HEK293 (cell line): Measurements from ENCODE around the gene RAET1E.

Source experiments
- CTCF ChIA-PET: fragments of 350-600 bp; formaldehyde crosslinking; extraction: SDS; loops from one replicate; lab custom pipeline; 2021; ENCODE audit warnings: antibody characterized with exemption; lab: Yijun Ruan, JAX
- POLR2A ChIA-PET: fragments of 300-600 bp; formaldehyde crosslinking; extraction: SDS; loops from one replicate; lab custom pipeline; 2020; ENCODE audit warnings: antibody characterized with exemption, inconsistent platforms; lab: Yijun Ruan, JAX
- H3K27ac ChIP-seq: fragments of 200-500 bp; sonication (Bioruptor generic); 2 replicates; pipeline ENCODE4 v1.5.1; 2014; ENCODE audit warnings: low read depth, low read length, control low read depth, inconsistent platforms; ENCODE audit errors: extremely low read depth
- H3K36me3 ChIP-seq, 2 experiments: fragments of 200-500 bp in 1 of 2; sonication (Bioruptor generic) in 1 of 2; 1 replicate in 1 of 2; 2 replicates in 1 of 2; pipeline ENCODE4 v1.5.1; 2014 to 2017; ENCODE audit warnings: inconsistent platforms in 2 of 2, low read length in 2 of 2; ENCODE audit not compliant: control insufficient read depth in 2 of 2, insufficient read depth in 1 of 2
- H3K4me1 ChIP-seq: fragments of 200-500 bp; sonication (Bioruptor generic); 2 replicates; pipeline ENCODE4 v1.5.1; 2014; ENCODE audit warnings: mild to moderate bottlenecking, low read length, inconsistent platforms; ENCODE audit not compliant: control insufficient read depth, insufficient read depth
- H3K4me3 ChIP-seq: 2 replicates; pipeline ENCODE4 v1.5.1; 2011; ENCODE audit warnings: low read depth, mild to moderate bottlenecking, control low read depth, low read length, moderate library complexity
- H3K9me3 ChIP-seq: fragments of 200-500 bp; sonication (Bioruptor generic); 2 replicates; pipeline ENCODE4 v1.5.1; 2014; ENCODE audit warnings: low read depth, low read length, inconsistent platforms; ENCODE audit not compliant: control insufficient read depth, insufficient read depth
- FEZF1 ChIP-seq: fragments of 450-650 bp; formaldehyde crosslinking; IDR thresholded peaks from 2 replicates; pipeline ENCODE4 v1.5.1; 2016; ENCODE audit warnings: missing biosample characterization, missing genetic modification characterization
- KLF17 ChIP-seq: fragments of 450-650 bp; formaldehyde crosslinking; IDR thresholded peaks from 2 replicates; pipeline ENCODE4 v1.5.1; 2016; ENCODE audit warnings: missing biosample characterization, missing genetic modification characterization
- KLF8 ChIP-seq: fragments of 450-650 bp; formaldehyde crosslinking; IDR thresholded peaks from 2 replicates; pipeline ENCODE4 v1.5.1; 2016; ENCODE audit warnings: missing biosample characterization, missing genetic modification characterization
- MZF1 ChIP-seq: fragments of 450-650 bp; formaldehyde crosslinking; IDR thresholded peaks from 2 replicates; pipeline ENCODE4 v1.5.1; 2017; ENCODE audit warnings: missing biosample characterization, missing genetic modification characterization, borderline replicate concordance
- SCRT2 ChIP-seq: fragments of 450-650 bp; formaldehyde crosslinking; IDR thresholded peaks from 2 replicates; pipeline ENCODE4 v1.5.1; 2016; ENCODE audit warnings: missing biosample characterization, missing genetic modification characterization
- TRIM28 ChIP-seq: IDR thresholded peaks from 2 replicates; pipeline ENCODE4 v1.6.1; 2011; ENCODE audit warnings: low read length, control low read depth, borderline replicate concordance
- YY2 ChIP-seq: fragments of 450-650 bp; formaldehyde crosslinking; IDR thresholded peaks from 2 replicates; pipeline ENCODE4 v1.5.1; 2016; ENCODE audit warnings: missing biosample characterization, missing genetic modification characterization
- ZBTB11 ChIP-seq: fragments of 450-650 bp; formaldehyde crosslinking; conservative IDR thresholded peaks from 2 replicates; pipeline ENCODE4 v1.5.1; 2016; ENCODE audit warnings: low read depth, missing biosample characterization, missing genetic modification characterization
- ZBTB8A ChIP-seq: fragments of 450-650 bp; formaldehyde crosslinking; IDR thresholded peaks from 2 replicates; pipeline ENCODE4 v1.5.1; 2016; ENCODE audit warnings: missing biosample characterization, missing genetic modification characterization
- ZNF121 ChIP-seq: fragments of 450-650 bp; formaldehyde crosslinking; IDR thresholded peaks from 2 replicates; pipeline ENCODE4 v1.5.1; 2016; ENCODE audit warnings: missing biosample characterization, missing genetic modification characterization
- ZNF311 ChIP-seq: fragments of 450-650 bp; formaldehyde crosslinking; IDR thresholded peaks from 2 replicates; pipeline ENCODE4 v1.5.1; 2017; ENCODE audit warnings: missing biosample characterization, missing genetic modification characterization, borderline replicate concordance
- ZNF335 ChIP-seq: fragments of 450-650 bp; formaldehyde crosslinking; conservative IDR thresholded peaks from 2 replicates; pipeline ENCODE4 v1.5.1; 2016; ENCODE audit warnings: missing biosample characterization, missing genetic modification characterization
- ZNF433 ChIP-seq: fragments of 450-650 bp; formaldehyde crosslinking; IDR thresholded peaks from 2 replicates; pipeline ENCODE4 v1.5.1; 2016; ENCODE audit warnings: missing biosample characterization, missing genetic modification characterization, low read depth
- ZNF488 ChIP-seq: fragments of 450-650 bp; formaldehyde crosslinking; IDR thresholded peaks from 2 replicates; pipeline ENCODE4 v1.5.1; 2016; ENCODE audit warnings: missing biosample characterization, missing genetic modification characterization
- ZNF596 ChIP-seq: fragments of 450-650 bp; IDR thresholded peaks from 2 replicates; pipeline ENCODE4 v1.5.0; 2018; ENCODE audit warnings: missing biosample characterization, mild to moderate bottlenecking, missing genetic modification characterization, moderate library complexity
- ZNF645 ChIP-seq: fragments of 450-650 bp; formaldehyde crosslinking; IDR thresholded peaks from 2 replicates; pipeline ENCODE4; 2016; ENCODE audit warnings: missing biosample characterization, missing genetic modification characterization
- ZNF664 ChIP-seq: fragments of 450-650 bp; formaldehyde crosslinking; IDR thresholded peaks from 2 replicates; pipeline ENCODE4 v1.5.1; 2016; ENCODE audit warnings: missing biosample characterization, missing genetic modification characterization
- ZNF747 ChIP-seq: fragments of 450-650 bp; formaldehyde crosslinking; IDR thresholded peaks from 2 replicates; pipeline ENCODE4 v1.5.1; 2016; ENCODE audit warnings: missing biosample characterization, missing genetic modification characterization
- ZSCAN16 ChIP-seq: fragments of 450-650 bp; formaldehyde crosslinking; IDR thresholded peaks from 2 replicates; pipeline ENCODE4 v1.5.1; 2016; ENCODE audit warnings: missing biosample characterization, missing genetic modification characterization

The RAET1E gene

GRCh38 chr6:149941583-149942460, 43.9 kb upstream of the RAET1E start, which contains the start of gene ULBP2 (continued):
- peak; percentile 64; the same call in 1 of the 2 replicates for TF ChIP-seq ZBTB11 (tag by site-specific recombination)
- TF ChIP-seq ZNF433 (tag by site-specific recombination), result no peak
- TF ChIP-seq ZNF747 (tag by site-specific recombination), result no peak
- TF ChIP-seq ZBTB8A, result peak; percentile 99
- peak; percentile 47 for TF ChIP-seq KLF17
- no peak for TF ChIP-seq SCRT2 (tag by site-specific recombination)
- peak; percentile 71 for TF ChIP-seq YY2 (tag by site-specific recombination)
- no peak for TF ChIP-seq ZNF311 (tag by site-specific recombination)
- no peak for TF ChIP-seq ZSCAN16 (tag by site-specific recombination)
- peak; percentile 86 for TF ChIP-seq ZNF335 (tag by site-specific recombination)
- no peak for TF ChIP-seq MZF1
- TF ChIP-seq ZNF645, result no peak
- no peak for TF ChIP-seq FEZF1 (tag by site-specific recombination)
- no peak for TF ChIP-seq ZNF488 (tag by site-specific recombination)
- TF ChIP-seq KLF8 (tag by site-specific recombination), result peak; percentile 60; the same call in 1 of the 2 replicates
- no peak for TF ChIP-seq ZNF596
- TF ChIP-seq ZNF664 (tag by site-specific recombination), result no peak

GRCh38 chr6:149940672-149940982, 42.7 kb upstream of the RAET1E start:
- H3K36me3 ChIP-seq, result no peaks in the 10 kb centered on the region
- H3K4me1 ChIP-seq, result no peaks in the 10 kb centered on the region
- H3K27ac ChIP-seq, result no peak overlapping the region
- H3K4me3 ChIP-seq, result no peak overlapping the region
- POLR2A ChIA-PET, result interaction anchor here (1.3 kb wide), 1 partner anchor 23 kb away, joined by 4 read pairs; the partner anchor contains the start of gene ULBP1
- no peak for TF ChIP-seq TRIM28
- TF ChIP-seq ZNF121 (tag by site-specific recombination), result no peak
- TF ChIP-seq, all 188 proteins: peak for 0
- no peaks in the 10 kb centered on the region for H3K9me3 ChIP-seq
- CTCF ChIA-PET, result interaction anchor here (0.5 to 1.9 kb wide), 10 partner anchors 11 to 1181 kb away, joined by 3 to 8 read pairs (median 4); no protein-coding TSS in a partner anchor
